HG02588 (cell line): ENCODE data around the gene RPIA.

Experiments used
- ATAC-seq: cut with Tn5 transposase; IDR thresholded peaks from one replicate; pipeline ENCODE4 v1.9.1; 2021; ENCODE audit warnings: mild to moderate bottlenecking, moderate library complexity; ENCODE audit not compliant: unreplicated experiment

RPIA gene

GRCh38 chr2:88684519-88684918, 7.0 kb upstream of the RPIA start:
- ATAC-seq: no peak

- ATAC-seq: no peak
These were observed 5.2 kb upstream of the RPIA start for GRCh38 chr2:88686320-88686719.

DNA sequence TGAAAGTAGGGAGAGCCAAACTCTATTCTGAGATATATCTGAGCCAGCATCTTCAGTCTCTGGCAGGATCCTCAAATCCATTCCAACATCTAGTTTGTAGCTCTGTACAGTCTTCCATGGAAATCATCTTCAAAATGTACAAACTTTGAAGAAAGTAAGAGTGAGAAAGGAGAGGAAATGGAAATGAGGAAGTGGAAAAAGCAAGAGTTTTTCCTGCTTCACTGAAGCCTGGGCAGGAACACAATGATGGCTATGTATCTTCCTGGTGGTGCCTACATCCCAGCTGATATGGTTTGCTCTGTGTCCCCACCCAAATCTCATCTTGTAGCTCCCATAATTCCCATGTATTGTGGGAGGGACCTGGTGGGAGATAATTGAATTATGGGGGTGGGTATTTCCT, 4.1 kb upstream of the RPIA start:
- ATAC-seq: no peak

DNA sequence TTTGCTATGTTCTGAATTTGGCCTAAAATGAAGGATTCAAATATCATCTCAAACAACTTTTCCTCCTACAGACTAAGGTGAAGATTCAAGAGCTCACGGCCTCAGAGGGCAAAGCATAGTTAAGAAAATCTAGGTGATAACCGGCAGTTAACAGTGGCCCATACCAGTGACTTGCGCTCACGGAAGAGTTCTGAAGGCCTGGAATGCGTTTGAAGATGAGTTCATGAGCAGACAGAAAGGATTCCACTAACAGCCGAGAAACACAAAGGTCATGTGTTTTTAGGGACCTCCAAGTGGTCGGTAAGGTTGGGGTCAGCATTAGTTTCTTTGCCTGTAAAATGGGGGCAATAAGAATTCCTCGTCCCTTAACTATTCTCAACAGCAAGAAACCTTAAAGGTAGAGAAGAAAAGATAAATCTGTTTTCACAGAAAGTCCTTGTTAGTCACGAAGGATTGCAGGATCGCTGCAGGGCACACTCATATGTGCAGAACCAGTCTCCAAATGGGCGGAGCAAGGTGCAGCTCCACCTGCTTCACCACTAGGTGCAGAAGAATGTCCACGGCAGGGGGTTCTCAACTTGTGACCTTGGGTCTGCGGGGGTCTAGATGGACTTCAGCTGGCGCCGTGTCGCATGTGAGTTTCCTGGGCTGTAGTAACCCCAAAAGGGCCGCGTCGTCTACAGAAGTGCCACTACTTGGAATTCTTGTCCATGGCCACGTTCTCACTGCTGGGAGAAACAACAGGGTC, 708 bp upstream of the RPIA start:
- ATAC-seq: peak; percentile 2

DNA sequence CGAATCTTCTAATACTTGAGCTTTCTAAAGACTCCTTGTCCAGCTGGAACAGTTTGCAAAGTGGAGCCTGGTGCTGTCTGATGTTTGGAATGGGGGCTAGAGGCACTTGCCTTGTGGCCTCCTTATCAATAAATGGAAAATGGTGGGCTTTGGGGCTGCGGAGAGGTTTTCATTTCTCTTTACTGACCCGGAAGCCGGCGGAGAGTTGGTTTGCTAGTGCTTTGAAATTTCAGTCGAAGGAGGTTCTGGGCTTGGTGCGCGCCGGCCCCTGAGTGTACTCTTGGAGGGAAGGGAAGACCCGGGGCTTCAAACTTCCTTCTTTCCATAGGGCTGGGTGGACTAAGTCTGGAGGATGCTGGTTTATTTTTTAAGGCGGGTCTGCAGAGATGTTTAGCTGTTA, 714 bp downstream of the RPIA start:
- ATAC-seq: no peak

DNA sequence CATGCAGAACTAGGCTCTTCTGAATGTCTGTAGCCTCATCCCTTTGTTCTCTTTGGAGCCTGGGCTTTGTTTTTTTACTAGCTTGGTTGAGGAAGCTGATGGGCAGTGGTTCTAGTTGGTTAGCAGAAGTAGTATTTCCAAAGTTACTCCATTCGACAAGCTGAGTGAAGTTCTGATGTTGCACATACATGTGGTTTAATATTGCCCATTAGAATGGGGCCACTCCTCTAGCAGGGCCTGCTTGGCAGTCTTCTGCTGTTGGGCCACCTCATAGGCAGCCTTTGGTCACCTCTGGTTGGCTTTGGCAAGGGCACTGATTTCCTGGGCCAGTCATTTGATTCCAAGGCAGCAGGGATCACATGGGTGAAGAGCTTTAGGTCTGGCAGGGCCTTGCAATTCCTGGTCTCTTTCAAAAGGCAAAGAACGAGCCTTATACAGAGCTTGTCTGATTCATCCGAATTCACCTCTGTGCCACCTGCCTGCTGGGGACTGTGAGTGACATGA, 2.5 kb downstream of the RPIA start:
- ATAC-seq: no peak

- no peak for ATAC-seq
These were observed 5.1 kb downstream of the RPIA start for GRCh38 chr2:88696611-88697010.

GRCh38 chr2:88697370-88698026, 6.0 kb downstream of the RPIA start:
- no peak for ATAC-seq

GRCh38 chr2:88698027-88698413, 6.5 kb downstream of the RPIA start:
- no peak for ATAC-seq

- ATAC-seq: no peak
These were observed 7.2 kb downstream of the RPIA start for GRCh38 chr2:88698498-88699233.

GRCh38 chr2:88707003-88707402, 15.5 kb downstream of the RPIA start:
- no peak for ATAC-seq

DNA sequence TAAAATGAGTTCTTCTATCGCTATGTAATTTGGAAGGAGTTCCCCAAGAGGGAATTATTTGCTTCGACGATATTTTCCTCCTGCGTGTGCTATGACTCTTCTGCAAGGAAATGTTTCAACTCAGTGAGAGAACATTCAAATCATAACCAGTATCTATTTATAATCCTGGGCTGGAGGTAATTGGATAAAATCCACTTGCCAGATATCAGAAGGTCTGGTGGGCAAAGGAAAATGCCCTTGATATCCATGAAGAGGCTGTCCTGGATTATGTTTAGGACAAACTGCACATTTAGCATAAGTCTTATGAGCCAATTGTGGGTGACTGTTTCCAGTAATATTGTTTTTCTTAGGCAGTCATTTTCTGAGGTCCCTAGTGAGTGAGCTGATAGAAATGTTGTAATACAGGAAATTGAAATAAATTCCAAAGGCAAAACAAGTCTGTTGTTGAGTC, 17.7 kb downstream of the RPIA start:
- no peak for ATAC-seq

- ATAC-seq: no peak
These were observed 19.8 kb downstream of the RPIA start for GRCh38 chr2:88711289-88711688.

DNA sequence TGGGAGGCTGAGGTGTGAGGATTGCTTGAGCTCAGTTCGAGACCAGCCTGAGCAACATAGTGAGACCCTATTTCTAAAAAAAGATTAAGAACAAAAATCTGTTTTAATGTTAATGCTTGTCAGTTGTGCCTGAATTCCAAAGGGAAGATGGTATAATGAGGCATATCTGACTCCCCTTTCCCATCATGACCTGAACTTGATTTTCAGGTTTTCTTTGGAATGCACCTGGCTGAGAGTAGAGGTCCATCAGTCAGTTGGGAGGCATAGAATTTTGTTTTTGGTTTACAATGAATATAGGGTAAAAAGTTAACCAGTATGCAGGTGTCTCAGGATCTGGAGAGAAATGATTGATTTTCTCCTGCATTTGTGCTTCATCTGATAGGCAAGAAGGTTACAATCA, 20.4 kb downstream of the RPIA start:
- no peak for ATAC-seq

DNA sequence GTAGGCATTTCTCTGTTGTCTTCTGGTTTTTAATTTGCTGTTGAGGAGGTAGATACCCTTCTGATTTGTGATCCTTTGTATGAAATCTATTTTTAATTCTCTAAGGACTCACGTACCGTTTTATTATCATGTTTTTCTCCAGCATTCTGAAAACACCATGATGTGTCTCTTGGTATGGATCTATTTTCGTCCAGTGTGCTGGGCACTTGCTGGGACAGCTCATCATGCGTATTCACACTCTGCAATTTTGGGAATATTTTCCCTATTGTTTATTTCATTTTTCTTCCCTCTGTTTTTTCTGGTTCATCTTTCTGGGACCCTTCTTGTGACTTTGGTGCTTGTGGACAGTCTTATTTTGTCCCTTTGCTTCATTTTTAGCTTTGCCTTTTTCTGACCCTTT, 21.9 kb downstream of the RPIA start:
- ATAC-seq: no peak

DNA sequence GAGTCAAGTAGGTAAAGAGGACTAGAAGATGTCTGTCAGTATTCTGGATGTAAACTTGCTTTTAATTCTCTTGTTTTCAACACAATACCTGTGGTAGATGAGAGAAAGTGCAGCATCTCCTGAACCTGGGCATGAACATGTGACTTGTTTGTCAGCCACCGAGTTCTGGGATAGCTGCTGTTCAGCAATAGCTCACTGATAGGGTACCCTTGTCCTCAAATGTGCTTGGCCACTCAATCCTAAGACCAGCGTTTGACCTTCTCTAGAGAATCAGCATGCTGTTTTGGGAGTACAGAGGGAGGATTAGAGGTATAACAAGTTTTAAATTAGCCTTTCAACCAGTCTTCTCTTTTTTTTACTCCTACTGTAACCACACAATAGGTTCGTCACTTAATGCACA, 23.2 kb downstream of the RPIA start:
- no peak for ATAC-seq

DNA sequence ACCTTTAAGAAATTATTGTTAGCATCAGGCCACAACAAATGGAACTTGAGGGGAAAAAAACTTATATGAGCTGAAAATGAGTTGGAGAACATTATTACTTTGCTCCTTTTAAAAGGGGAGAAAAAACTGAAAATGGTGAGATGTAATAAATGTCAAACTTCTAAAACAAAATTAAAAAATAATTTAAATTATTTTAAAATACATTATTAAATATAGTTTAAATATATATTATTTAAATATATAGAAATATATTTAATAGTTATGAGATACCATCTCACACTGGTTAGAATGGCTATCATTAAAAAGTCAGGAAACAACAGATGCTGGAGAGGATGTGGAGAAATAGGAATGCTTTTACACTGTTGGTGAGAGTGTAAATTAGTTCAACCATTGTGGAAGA, 28.9 kb downstream of the RPIA start:
- no peak for ATAC-seq

DNA sequence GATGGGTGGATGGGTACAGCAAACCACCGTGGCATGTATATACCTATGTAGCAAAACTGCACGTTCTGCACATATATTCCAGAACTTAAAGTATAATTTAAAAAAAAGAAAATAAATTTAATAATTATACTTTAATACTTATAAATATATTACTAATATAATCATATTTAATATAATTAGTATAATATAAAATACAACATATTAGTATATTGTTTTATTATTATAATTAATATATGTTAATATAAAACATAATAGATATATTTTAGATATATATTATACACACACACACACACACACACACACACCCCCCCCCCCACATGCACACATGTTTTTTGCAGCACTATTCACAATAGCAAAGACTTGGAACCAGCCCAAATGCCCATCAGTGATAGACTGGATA, 29.8 kb downstream of the RPIA start:
- ATAC-seq: no peak

DNA sequence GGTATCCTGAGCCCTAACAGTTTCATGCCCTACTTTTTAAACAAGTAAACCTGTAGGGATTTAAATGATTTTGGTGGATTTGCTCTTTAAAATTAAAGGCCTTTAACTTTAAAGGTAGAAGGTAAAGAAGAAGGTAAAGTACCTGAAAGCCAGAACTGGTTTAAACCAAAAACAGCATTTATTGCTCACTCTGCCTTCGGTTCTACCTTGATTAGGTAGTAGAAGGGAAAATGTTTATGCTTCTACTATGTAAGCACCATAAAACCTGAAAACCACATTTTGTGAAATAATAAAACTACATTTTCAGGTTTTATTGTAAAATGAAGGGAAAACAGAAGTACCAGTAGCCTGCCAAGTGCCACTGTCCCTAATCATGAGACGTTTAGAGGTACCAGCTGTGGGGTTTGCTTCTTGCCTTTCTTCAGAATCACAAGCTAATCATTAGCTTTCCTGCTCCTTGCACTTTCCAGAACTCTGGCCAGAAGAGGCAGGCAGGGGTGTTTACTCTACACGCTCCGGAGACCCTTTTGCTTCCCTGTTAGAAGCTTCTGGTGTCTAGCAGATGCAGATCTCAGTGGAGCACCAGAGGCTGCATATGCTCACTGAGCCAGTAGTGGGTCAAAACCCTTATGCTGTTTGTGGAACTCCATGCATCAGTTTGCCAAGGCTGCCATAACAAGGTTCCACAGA, 33.3 kb downstream of the RPIA start:
- ATAC-seq: no peak

- ATAC-seq: no peak
These were observed 37.7 kb downstream of the RPIA start for GRCh38 chr2:88729061-88729745.
